A673 (cell line): Measurements from ENCODE around the gene INTS6. TPM values are rescaled to one million over a fixed set of nuclear protein-coding genes. Genes with fewer than 3 reads are reported as not detected.

ENCODE experiments used
- BruUV-seq: library from RNA; stranded (reverse); fragments of 400-500 nt; replicated peaks from 2 replicates; lab custom pipeline; 2021; lab: Mats Ljungman, UMichigan
- CTCF ChIA-PET: fragments of 300-600 bp; sonication (Branson Sonifier 250); formaldehyde crosslinking; loops from one replicate; lab custom pipeline; 2022; ENCODE audit warnings: antibody characterized with exemption; lab: Charles Lee
- POLR2A ChIA-PET: fragments of 300-600 bp; sonication (Branson Sonifier 250); formaldehyde crosslinking; loops from one replicate; lab custom pipeline; 2022; ENCODE audit warnings: antibody characterized with exemption; ENCODE audit not compliant: low non-redundant PET; lab: Charles Lee
- DNase-seq: peaks from one replicate; pipeline ENCODE4 v3.0.0-alpha.2; 2015; ENCODE audit warnings: low spot score
- H3K27ac ChIP-seq: fragments of 200-600 bp; sonication (generic); 2 replicates; pipeline ENCODE4 v1.5.1; 2016; ENCODE audit warnings: mixed run types, low read depth, mild to moderate bottlenecking, mixed read lengths, antibody characterized with exemption, low read length; ENCODE audit not compliant: poor library complexity, severe bottlenecking
- H3K27me3 ChIP-seq: fragments of 200-600 bp; sonication (generic); replicated peaks from 2 replicates; pipeline ENCODE4 v1.6.1; 2017; ENCODE audit warnings: mixed run types, low read depth, mild to moderate bottlenecking, mixed read lengths, antibody characterized with exemption, low read length; ENCODE audit not compliant: insufficient read depth, poor library complexity
- H3K36me3 ChIP-seq: fragments of 200-600 bp; sonication (generic); 2 replicates; pipeline ENCODE4 v1.6.1; 2016; ENCODE audit warnings: mixed run types, mild to moderate bottlenecking, mixed read lengths, antibody characterized with exemption, low read length; ENCODE audit not compliant: insufficient read depth, poor library complexity, severe bottlenecking
- H3K4me1 ChIP-seq: fragments of 200-600 bp; sonication (generic); 2 replicates; pipeline ENCODE4 v1.6.1; 2017; ENCODE audit warnings: mixed run types, mild to moderate bottlenecking, mixed read lengths, antibody characterized with exemption, low read length; ENCODE audit not compliant: insufficient read depth, poor library complexity, severe bottlenecking
- H3K4me3 ChIP-seq: fragments of 200-600 bp; sonication (generic); 2 replicates; pipeline ENCODE4 v1.5.1; 2016; ENCODE audit warnings: low read depth, mixed run types, mild to moderate bottlenecking, mixed read lengths, low read length; ENCODE audit not compliant: poor library complexity, severe bottlenecking
- H3K9me3 ChIP-seq: fragments of 200-600 bp; sonication (generic); 2 replicates; pipeline ENCODE4 v1.6.1; 2016; ENCODE audit warnings: mixed run types, low read depth, mild to moderate bottlenecking, mixed read lengths, antibody characterized with exemption, low read length; ENCODE audit not compliant: poor library complexity, severe bottlenecking
- CTCF ChIP-seq: fragments of 300-800, 200-600 bp; sonication (generic); conservative IDR thresholded peaks from 2 replicates; pipeline ENCODE4 v1.5.1; 2017; ENCODE audit warnings: low read depth, mild to moderate bottlenecking, antibody characterized with exemption, low read length, moderate library complexity, mixed read lengths
- EZH2 ChIP-seq: fragments of 200-600 bp; sonication (generic); IDR thresholded peaks from 2 replicates; pipeline ENCODE4 v1.6.1; 2017; ENCODE audit warnings: borderline replicate concordance, low read depth, mild to moderate bottlenecking, mixed read lengths, antibody characterized with exemption, low read length; ENCODE audit not compliant: poor library complexity, severe bottlenecking
- intact Hi-C: fragments of 100-400 bp; cut with micrococcal nuclease; formaldehyde crosslinking; loops from one replicate; pipeline ENCODE4 v1.10.0; 2022; ENCODE audit not compliant: unreplicated experiment
- total RNA-seq: library from RNA; stranded (reverse); gene quantifications from 2 replicates; pipeline ENCODE4 v1.2.3, GENCODE V29; 2021

INTS6 gene
- total RNA-seq, 1 experiment from 2014 or later: 90.4 TPM

DNA sequence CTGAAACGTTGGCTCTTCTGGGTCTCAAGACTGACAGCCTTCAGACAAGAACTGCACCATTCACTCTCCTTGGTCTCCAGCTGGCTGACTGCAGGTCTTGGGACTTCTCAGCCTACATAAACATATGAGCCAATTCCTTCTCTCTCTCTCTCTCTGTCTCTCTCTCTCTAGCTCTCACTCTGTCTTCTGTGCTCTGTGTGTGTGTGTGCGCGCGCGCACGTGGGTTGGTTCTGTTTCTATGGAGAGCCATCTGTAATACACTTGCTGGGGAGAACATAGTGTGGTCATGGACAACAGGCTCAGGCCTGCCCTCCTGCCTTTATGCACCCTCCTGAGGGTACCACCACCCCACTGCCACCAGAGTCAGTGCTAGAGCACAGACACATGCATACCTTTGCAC, 127.0 kb downstream of the INTS6 start:
- ChIA-PET POLR2A (no interaction called here), CTCF (no interaction called here)
- no peak overlapping the region for H3K27ac ChIP-seq
- intact Hi-C loops: no loop called here
- no peaks in the 10 kb centered on the region for H3K27me3 ChIP-seq
- H3K36me3 ChIP-seq: no peaks in the 10 kb centered on the region
- no TSS peak for BruUV-seq
- TF ChIP-seq CTCF: no peak
- no peak for TF ChIP-seq EZH2
- no peaks in the 10 kb centered on the region for H3K9me3 ChIP-seq
- no peak for DNase-seq
- no peak overlapping the region for H3K4me3 ChIP-seq
- H3K4me1 ChIP-seq: peaks cover 6% of the 10 kb centered on the region

- BruUV-seq: no TSS peak
- CTCF ChIA-PET: no interaction called here
- no peak overlapping the region for H3K27ac ChIP-seq
- no peak for DNase-seq
- intact Hi-C loops: no loop called here
- H3K27me3 ChIP-seq: no peaks in the 10 kb centered on the region
- TF ChIP-seq EZH2 (no peak), CTCF (no peak)
- H3K4me1 ChIP-seq: peaks cover 6% of the 10 kb centered on the region
- no peaks in the 10 kb centered on the region for H3K36me3 ChIP-seq
- POLR2A ChIA-PET: no interaction called here
- H3K9me3 ChIP-seq: no peaks in the 10 kb centered on the region
- no peak overlapping the region for H3K4me3 ChIP-seq
Observed at GRCh38 chr13:51324714-51325420, 128.0 kb downstream of the INTS6 start.

GRCh38 chr13:51323824-51324511, 128.9 kb downstream of the INTS6 start:
- ChIA-PET CTCF (no interaction called here), POLR2A (no interaction called here)
- no peaks in the 10 kb centered on the region for H3K27me3 ChIP-seq
- no peaks in the 10 kb centered on the region for H3K36me3 ChIP-seq
- BruUV-seq: no TSS peak
- TF ChIP-seq EZH2: no peak
- no peak for TF ChIP-seq CTCF
- no peak for DNase-seq
- intact Hi-C loops: no loop called here
- no peak overlapping the region for H3K27ac ChIP-seq
- H3K4me3 ChIP-seq: no peak overlapping the region
- H3K4me1 ChIP-seq: peaks cover 6% of the 10 kb centered on the region
- H3K9me3 ChIP-seq: no peaks in the 10 kb centered on the region
